T-helper 22 cell (primary cell): Measurements from ENCODE around the gene KCNJ1.

ENCODE experiments used
- DNase-seq: peaks from one replicate; pipeline ENCODE4 v3.0.0-alpha.2; 2020; ENCODE audit warnings: low read depth

The KCNJ1 gene

DNA sequence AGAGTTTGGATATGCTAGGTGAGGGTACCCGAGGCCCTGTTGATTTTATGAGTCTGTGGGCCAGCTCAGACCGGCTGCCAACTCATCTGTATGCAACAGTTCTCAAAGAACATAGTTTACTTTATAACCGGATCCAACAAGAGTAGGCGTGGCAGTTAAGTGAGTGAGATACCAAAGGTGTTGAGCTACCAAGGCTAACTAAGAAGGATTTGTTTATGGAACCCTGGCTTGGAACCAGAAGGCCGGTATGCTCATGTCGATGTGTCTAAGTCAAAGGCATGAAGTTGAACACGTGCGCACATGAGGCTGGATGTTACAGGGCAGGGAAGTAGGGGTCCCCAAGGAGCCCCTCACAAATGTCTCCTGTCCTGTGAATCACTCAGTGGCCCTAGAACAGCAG is at the start of gene KCNJ1:
Gene KCNJ1, minus strand, starts transcription at position 20 of the 400 bp plus-strand sequence. CDS start 27,053 bp downstream, outside the sequence.
- DNase-seq = no peak

DNA sequence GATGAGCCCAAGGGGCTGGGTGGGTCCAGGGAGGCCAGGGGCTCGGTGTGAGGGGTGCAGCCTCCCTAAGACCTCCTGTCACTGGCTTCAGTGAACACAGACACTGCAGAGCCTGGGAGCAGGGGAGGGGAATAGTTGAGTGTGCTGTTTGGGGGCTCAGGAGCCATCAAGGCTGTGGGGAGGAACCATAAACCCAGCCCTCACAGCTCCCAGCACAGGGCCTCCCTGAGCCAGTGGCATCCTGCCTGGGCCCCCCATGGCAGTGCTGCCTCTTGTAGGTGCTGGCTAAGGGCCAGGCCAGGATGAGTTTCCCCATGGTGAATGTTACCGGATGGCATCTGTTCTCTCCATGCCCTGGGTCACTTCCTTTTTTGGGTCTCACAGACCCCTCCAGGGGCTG is 49.6 kb upstream of the KCNJ1 start:
- DNase-seq = no peak

DNA sequence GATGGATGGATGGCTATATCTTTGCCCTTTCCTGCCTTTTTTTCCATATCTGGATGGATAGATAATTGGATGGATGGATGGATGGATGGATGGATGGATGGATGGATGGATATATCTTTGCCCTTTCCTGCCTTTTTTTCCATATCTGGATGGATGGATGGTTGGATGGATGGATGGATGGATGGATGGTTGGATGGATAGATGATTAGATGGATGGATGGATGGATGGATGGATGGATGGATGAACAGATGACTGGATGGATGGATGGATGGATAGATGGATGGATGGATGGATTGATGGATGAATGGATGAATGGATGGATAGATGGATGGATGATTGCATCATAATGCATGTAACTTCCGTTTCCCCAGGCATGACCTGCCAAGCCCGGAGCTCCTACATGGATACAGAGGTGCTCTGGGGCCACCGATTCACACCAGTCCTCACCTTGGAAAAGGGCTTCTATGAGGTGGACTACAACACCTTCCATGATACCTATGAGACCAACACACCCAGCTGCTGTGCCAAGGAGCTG is 49.0 kb upstream of the KCNJ1 start:
- no peak for DNase-seq

DNA sequence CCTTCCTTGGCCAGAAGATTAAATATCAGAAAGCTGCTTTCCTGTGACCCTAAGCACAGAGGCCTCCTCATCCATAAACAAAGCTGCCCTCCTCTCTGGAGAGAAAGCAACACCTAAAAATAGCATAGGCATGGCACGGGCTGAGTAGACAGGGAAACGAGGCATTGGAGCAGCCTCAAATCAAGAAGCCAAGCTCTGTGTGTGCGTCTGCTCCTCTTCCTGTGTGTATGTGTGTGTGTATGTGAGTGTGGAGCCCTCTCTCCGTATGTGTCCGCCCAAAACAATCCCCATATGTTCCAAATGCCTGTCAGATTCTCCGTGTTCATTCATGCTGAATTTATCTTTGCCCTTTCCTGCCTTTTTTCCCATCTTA is 48.0 kb upstream of the KCNJ1 start:
- no peak for DNase-seq

DNA sequence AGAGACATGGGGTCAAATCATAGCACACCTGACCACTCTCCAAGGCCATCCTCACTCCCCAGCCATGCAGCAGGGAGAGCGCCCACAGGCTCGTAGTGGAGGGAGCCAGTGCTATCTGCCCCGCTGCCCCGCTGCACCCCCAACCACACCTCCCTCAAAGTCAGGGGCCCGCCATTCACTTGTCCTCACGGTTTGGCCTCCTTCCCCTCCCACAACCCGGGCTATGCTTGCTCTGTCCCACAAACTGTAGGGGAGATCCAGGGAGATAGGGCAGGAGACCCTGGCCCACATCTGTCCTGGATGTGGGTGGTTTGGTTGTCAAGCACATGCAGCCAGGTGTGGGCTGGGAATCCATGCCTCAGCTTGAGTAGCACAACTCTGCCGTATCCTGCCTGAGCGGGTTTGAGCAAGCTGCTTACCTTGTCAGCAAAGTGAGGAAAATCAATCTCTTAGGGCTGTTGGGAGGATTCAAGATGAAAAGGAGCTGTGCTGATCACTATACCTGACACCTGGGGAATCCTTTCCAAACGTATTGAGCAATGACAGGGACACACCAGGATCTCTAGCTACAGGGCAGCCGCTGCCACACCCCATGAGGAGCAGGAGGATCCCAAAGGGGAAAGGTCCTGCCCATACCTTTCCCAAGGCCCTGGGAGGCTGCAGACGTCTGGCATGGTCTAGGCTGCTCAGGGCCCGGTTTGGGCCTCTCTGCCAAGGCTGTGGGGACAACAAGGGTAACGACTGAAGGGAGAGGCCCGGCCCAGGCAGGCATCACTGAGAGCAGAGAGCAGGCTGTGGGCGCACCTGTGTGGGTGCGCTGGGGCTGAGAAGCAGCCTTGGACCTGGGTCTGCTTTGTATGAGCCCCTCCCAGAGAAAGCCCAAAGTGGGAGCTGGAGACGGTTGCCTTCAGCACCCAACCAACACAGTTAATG is 47.4 kb upstream of the KCNJ1 start:
- DNase-seq = no peak

DNA sequence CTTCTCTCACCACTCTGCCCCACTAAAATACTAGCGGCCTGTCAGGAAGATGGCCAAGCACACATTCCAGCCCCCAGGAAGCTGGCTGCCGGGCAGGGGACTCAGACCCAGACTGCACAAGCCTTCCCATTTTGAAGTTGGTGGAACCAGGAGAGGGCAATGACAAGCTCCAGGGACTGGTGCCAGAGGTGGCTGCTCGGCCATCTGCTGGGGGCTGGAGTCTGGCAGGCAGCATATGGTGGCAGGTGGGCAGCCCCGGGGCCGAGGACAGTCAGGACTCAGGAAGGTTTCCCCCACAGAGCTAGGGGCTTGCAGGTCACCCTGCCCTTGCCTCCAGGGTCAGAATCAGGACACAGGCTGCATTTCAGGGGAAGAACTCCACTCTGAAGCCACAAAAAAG is 46.7 kb upstream of the KCNJ1 start:
- no peak for DNase-seq

DNA sequence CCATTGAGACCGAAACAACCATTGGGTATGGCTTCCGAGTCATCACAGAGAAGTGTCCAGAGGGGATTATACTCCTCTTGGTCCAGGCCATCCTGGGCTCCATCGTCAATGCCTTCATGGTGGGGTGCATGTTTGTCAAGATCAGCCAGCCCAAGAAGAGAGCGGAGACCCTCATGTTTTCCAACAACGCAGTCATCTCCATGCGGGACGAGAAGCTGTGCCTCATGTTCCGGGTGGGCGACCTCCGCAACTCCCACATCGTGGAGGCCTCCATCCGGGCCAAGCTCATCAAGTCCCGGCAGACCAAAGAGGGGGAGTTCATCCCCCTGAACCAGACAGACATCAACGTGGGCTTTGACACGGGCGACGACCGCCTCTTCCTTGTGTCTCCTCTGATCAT is 44.6 kb upstream of the KCNJ1 start:
- no peak for DNase-seq

DNA sequence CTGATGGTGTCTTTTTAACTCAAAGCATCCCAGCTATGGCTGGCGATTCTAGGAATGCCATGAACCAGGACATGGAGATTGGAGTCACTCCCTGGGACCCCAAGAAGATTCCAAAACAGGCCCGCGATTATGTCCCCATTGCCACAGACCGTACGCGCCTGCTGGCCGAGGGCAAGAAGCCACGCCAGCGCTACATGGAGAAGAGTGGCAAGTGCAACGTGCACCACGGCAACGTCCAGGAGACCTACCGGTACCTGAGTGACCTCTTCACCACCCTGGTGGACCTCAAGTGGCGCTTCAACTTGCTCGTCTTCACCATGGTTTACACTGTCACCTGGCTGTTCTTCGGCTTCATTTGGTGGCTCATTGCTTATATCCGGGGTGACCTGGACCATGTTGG is 44.1 kb upstream of the KCNJ1 start:
- no peak for DNase-seq

DNA sequence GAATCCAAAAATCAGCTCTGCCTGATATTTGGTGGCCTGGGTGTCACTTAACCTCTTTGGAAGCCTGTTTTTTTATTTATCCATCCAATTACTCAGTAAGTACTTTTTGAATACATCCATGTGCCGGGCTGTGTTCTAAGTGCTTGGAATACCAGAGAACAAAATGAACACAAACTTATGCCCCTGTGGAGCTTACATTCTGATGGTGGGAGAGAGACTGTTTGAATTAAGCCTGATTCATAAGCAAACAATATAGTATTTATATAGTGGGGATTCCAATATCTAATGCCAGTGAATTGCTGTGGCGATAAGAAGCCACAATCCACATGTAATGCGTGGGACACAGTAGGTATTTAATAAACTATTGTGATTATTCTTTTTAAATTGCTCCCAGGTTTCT is 43.5 kb upstream of the KCNJ1 start:
- no peak for DNase-seq

DNA sequence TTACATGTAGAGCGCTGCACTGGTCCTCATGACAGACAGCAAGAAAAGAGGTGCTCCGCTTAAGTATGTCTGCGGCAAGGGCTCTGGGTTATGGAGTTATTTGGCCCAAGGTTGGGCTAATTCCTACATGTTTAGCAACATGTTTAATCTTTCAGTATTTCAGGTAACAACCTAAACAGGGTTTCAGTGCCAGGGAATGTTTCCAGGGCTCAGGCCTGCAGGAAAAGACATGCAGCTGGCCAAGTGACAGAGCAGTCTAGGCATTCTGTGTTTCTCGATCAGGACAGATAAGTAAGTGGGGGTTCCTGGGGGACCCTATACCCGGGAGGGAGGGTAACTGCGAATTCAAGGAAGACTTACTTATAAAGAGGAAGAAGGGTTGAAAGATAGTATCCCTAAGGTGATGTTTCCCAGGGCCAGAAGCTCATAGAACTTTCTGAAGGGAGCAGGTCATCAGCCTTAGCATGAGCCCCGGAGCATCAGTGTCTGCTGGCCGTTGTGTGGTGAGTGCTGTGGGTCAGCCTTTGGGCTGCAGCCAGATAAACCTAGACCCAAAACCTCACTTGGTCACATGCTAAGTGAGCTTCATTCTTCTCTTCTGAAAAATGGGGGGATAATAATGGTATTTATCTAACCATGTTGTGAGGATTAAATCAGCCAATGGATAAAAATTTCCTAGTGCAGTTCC is 42.5 kb upstream of the KCNJ1 start:
- DNase-seq = no peak

DNA sequence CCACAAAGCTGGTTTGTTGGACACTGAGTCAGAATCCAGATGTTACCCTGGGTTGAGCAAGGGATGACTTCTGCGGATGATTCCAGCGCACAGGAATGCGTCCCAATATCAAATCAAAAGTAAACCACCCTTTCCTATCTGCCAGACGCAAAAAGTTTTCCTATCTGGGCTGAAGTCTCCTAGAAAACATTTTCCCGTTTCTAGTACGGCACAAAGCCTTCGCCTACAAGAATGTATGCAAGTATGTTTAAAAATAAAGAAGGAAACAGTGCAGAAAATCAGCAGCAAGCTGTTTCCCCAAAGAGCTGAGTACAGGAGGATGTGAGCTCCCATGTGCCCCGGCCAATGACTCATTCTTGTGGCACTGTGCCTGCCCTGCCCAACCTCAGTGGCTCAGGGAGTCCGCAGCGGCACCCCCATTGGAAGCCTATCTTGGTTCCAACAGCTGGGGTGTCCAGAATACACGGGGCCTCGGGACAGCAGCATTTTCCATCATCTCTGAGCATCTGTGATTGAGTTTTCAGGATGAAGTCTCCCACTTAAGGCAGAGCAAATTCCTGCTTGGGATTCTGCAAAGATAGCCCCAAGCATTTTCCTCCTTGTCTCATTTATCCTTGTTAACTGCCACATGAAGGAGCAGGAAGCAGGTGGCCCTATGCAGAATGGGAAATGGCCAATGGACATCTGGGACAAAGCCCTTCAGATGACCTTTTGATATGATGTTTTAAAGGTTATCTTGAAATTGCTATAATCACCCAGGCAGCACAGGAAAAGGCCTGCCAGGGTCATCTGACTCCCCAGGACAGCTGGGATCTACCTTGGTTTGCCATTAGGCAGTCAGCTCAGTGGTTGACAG is 41.5 kb upstream of the KCNJ1 start:
- DNase-seq = no peak

DNA sequence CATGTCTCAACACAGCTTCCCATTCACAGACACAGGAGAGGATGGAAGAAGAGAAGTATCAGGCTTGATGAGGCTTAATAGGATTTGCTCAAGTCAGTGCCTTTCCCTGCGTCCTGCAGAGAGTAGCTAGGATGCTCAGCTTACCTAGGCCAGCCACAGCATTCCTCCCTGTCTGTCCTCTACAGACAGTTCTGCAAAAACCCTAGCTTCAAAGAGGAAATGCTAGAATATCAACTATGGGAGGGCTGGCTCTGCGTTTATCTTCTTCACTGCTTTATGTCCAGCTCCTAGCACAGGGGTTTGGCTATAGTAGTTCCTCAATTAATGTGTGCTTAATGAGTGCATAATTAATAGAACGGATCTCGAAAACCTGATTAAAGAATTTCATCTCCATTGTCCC is 40.5 kb upstream of the KCNJ1 start:
- no peak for DNase-seq

DNA sequence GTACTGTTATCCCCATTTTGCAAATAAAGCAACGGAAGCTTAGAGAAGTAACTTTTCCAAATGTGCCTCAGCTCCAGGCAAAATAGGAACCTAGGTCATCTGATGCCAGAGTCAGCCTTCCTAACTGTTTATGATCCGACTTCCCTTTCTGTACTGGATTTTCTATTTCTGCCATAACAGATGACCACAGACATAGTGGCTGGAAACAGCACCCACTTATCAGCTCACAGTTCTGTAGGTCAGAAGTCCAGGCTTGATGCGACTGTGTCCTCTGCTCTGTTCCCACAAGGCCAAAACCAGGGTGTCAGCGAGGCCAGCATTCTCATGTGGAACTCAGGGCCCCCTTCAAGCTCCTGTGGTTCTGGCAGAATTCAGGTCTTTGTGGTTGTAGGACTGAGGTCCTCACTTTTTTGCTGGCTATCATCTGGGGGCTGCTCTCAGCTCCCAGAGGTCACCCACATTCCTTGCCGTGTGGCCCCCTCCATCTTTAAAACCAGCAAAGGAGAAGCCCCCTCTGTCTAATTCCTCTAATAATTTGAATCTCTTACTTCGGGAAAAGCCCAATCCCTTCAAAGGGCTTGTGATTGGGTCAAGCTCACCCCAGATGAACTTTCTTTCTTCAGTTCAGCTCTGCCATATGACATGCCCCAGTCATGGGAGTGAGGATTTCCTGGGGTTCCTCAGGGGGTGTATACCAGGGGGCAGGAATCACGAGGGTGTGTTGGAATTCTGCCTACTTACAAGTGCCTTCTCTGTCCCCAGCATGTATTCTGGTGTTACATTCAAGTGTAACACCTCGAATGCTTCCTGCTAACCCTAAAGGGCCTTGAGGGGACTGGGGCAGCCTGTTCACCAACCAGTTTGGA is 39.3 kb upstream of the KCNJ1 start:
- DNase-seq = no peak

DNA sequence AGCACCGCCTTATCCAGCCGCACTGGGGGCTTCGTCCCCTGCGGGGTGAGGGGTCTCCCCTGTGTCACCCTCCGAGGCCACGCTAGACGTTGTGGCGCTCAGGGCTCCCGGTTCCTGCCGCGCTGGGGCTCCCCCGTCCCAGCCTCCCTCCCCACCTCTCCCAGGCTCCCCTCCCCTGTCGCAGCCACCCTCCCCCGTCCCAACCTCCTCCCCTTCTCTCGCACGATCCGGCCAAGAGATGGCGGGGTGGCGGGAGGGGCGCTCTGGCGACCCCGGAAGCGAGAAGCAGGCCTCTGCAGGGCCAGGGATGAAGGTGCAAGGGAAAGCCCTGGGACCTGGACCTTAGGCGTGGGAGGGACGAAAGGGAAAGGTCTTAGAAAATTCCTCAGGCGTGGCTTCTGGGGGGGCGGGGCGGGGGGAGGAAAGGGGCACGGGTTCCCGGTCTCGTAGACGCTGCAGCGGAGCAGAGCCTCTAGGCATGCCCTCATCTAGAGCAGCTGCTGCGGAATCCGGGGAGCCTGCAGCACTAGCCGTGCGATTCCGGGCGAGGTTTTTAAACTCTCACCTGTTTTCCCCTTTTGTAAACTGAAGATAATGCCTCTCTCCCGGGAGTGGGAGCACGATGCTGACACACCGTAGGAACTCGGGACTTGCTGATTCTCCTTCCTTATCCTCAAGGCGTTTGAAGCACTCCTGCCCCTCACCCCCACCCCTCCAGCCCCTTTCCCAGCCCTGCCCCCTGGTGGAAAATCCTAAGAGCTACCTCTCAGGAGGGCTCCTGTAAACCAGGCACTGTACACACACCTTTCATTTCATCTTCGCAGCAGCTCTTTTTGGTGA is 38.5 kb upstream of the KCNJ1 start:
- DNase-seq = no peak

DNA sequence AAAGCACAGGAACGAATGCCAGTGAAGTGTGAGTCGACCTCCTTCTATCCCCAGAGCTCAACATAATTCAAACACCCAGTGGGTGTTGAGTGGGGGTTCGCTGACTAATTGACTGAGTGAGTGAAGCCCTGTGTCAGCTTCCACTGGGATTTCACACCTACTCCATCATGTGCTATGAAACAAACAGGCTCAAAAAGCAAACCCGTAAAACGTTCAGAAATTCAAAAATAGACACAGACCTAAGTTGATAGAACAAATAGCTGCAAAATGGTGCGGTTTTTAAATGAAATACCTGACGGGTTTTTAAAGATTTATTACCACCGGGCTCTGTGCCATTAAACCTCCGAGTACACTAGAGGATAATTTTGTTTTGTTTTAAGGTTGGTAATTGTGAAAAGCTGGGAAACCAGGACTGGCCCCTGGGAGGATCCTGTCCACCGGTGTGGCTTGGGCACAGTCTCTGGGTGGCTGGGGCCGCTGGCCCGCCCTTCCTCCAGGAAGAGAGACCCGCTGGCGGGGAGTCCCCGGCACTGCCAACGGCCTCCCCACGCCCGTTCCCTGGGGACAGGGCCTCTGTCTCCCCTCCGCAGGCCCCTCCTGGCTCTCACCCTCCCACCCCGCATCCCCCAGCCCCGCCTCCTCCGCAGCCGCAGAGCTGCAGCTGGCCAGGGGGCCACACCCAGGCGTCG is 37.7 kb upstream of the KCNJ1 start:
- DNase-seq = no peak

DNA sequence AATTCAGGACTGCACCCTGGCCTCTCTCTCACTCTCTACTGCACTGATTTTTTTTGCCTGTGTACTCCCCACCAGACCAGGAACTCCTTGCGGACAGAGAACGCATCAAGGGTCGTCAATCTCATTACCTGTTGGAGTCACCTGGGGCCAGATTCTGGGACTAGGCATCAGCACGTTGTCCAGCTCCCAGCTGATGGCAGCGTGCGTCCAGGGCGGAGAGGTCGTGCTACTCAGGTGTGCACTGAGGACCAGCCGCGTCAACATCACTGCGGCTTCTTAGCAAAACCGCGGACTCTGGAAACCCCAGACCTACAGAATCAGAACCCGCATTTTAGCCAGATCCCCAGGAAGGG is 37.2 kb upstream of the KCNJ1 start:
- DNase-seq = no peak

DNA sequence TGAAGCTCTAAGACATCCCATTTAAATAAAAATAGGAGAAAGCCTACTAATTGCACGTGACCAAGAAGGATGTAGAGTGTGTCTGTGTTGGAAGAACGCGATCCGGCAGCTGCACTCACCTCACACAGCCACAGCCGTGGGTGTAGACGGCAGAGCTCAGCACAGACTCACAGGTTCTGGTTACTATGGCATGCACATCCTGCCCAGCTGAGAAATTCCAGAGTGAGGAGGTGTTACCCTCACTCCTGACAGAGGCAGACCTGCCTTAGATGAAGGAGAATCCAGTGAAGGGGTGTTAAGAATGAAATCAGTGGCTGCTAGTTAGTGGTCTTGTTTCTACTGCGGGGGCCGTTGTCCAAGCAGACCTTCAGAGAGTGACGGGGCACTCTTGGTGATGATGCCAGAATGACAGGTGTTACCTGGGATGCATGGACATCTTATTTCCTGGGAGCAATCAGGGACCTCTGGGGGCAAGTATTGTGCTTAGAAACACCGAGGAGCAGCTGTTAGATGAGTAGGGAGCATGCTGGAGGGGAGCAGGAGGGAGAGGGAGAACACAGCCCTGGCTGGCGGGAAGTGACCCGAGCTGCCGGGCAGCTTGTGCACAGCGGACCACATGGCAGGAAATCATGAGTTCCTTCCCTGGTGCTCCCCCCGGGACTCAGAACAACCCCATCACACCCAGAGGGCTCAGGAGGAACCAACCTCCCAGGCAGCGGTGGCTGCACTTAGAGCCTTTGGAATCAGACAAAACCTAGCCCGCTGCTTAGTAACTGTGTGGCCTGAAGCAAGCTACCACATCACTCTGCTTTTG is 36.4 kb upstream of the KCNJ1 start:
- no peak for DNase-seq

DNA sequence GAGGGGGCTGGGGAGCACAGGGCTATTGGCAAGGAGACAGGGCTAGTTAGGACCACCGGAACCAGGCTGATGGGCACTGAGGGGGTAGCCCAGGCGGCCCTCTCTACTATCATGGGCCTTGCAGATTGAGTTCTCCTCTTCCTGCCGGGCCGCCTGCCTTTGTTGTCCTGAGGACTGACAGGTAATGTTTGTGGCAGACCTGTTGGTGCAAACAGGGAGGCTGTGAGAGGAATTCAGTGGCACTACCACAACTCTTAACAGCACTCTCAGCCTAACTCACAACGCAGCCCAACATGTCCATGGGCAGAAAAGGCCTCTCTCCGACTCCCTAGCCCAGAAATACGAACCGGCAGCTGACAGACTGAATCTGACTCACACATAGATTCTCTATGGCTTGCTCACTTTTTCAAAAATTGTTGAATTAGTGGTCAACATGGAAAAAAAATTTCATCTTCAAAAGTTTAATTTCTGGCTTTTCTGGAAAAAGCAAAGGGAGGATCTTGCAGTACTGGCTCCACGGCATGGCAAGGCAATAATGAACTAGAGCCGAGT is 35.5 kb upstream of the KCNJ1 start:
- no peak for DNase-seq
